CD4-positive, alpha-beta T cell treated with Interleukin-17A for 1 hour (primary cell): ENCODE data around the gene CCDC146.
"Not testable (repeated sequence)": the region's sequence is repeated elsewhere in the genome, so short reads cannot be mapped to it uniquely, and the experiment has no call there.

Experiments used
- DNase-seq: peaks from one replicate; pipeline ENCODE4 v3.0.0-alpha.2; 2020

The CCDC146 gene

GRCh38 chr7:77205706-77206105 is 83.3 kb downstream of the CCDC146 start:
- DNase-seq = no peak

GRCh38 chr7:77208416-77208815 is 86.0 kb downstream of the CCDC146 start:
- no peak for DNase-seq

- DNase-seq = no peak
Measured at GRCh38 chr7:77209479-77210139, 87.2 kb downstream of the CCDC146 start.

- DNase-seq = no peak
Measured at GRCh38 chr7:77216181-77216845, 93.9 kb downstream of the CCDC146 start.

- DNase-seq = no peak
Measured at GRCh38 chr7:77217474-77218185, 95.2 kb downstream of the CCDC146 start.

GRCh38 chr7:77219701-77220331 is 97.4 kb downstream of the CCDC146 start:
- DNase-seq = not testable (repeated sequence)

GRCh38 chr7:77222065-77222464 is 99.7 kb downstream of the CCDC146 start:
- no peak for DNase-seq

GRCh38 chr7:77222819-77223218 is 100.4 kb downstream of the CCDC146 start:
- DNase-seq = no peak

GRCh38 chr7:77223261-77223660 is 100.8 kb downstream of the CCDC146 start:
- DNase-seq = no peak

- DNase-seq = no peak
Measured at GRCh38 chr7:77226357-77226839, 104.0 kb downstream of the CCDC146 start.

- DNase-seq = not testable (repeated sequence)
Measured at GRCh38 chr7:77228795-77229194, 106.4 kb downstream of the CCDC146 start.

- no peak for DNase-seq
Measured at GRCh38 chr7:77232467-77232866, 110.1 kb downstream of the CCDC146 start.

- no peak for DNase-seq
Measured at GRCh38 chr7:77235276-77235675, 112.9 kb downstream of the CCDC146 start.

GRCh38 chr7:77238703-77239136 is 116.3 kb downstream of the CCDC146 start:
- peak; percentile 27 for DNase-seq

GRCh38 chr7:77239471-77239870 is 117.1 kb downstream of the CCDC146 start:
- DNase-seq = no peak

- DNase-seq = no peak
Measured at GRCh38 chr7:77242068-77242467, 119.7 kb downstream of the CCDC146 start.

- no peak for DNase-seq
Measured at GRCh38 chr7:77242554-77242953, 120.1 kb downstream of the CCDC146 start.

- no peak for DNase-seq
Measured at GRCh38 chr7:77244222-77244934, 122.0 kb downstream of the CCDC146 start.

GRCh38 chr7:77245015-77245755 is 122.8 kb downstream of the CCDC146 start:
- no peak for DNase-seq

GRCh38 chr7:77246026-77246640 is 123.7 kb downstream of the CCDC146 start:
- no peak for DNase-seq

GRCh38 chr7:77247206-77247850 is 124.9 kb downstream of the CCDC146 start:
- peak; percentile 89 for DNase-seq
